HepG2 (cell line): ENCODE results near the gene MBLAC1. TPM values are rescaled to one million over a fixed set of nuclear protein-coding genes. Genes with fewer than 3 reads are reported as not detected.

Experiments used
- HIC2 ChIP-seq: sonication (generic); formaldehyde crosslinking; IDR thresholded peaks from 2 replicates; pipeline ENCODE4 v1.9.0; 2022; ENCODE audit warnings: low read depth, missing genetic modification reagents
- KDM2A ChIP-seq: sonication (generic); formaldehyde crosslinking; IDR thresholded peaks from 2 replicates; pipeline ENCODE4 v1.4.0; 2020; ENCODE audit warnings: low read depth, missing genetic modification reagents, borderline replicate concordance
- NCOA5 ChIP-seq: sonication (generic); formaldehyde crosslinking; IDR thresholded peaks from 2 replicates; pipeline ENCODE4 v1.4.0; 2020; ENCODE audit warnings: missing genetic modification reagents
- NFRKB ChIP-seq: fragments of 450-650 bp; IDR thresholded peaks from 2 replicates; pipeline ENCODE4 v1.6.1; 2017
- RBM22 ChIP-seq: fragments of 200-400 bp; formaldehyde crosslinking; optimal IDR thresholded peaks from 2 replicates; pipeline ENCODE3; 2017; ENCODE audit warnings: mild to moderate bottlenecking, low read length, moderate library complexity
- SALL2 ChIP-seq: sonication (generic); formaldehyde crosslinking; IDR thresholded peaks from 2 replicates; pipeline ENCODE4 v1.8.1; 2023; ENCODE audit warnings: mild to moderate bottlenecking, missing genetic modification reagents, inconsistent platforms
- WIZ ChIP-seq: sonication (generic); formaldehyde crosslinking; IDR thresholded peaks from 2 replicates; pipeline ENCODE4 v1.5.1; 2020; ENCODE audit warnings: mild to moderate bottlenecking, missing genetic modification reagents
- YEATS4 ChIP-seq: sonication (generic); formaldehyde crosslinking; IDR thresholded peaks from 2 replicates; pipeline ENCODE4 v1.4.0; 2020; ENCODE audit warnings: missing genetic modification reagents, borderline replicate concordance
- ZFX ChIP-seq: sonication (generic); formaldehyde crosslinking; IDR thresholded peaks from 2 replicates; pipeline ENCODE4 v1.4.0; 2020; ENCODE audit warnings: mild to moderate bottlenecking, low read depth, missing genetic modification reagents, moderate library complexity
- ZNF350 ChIP-seq: sonication (generic); formaldehyde crosslinking; IDR thresholded peaks from 2 replicates; pipeline ENCODE4 v1.4.0; 2020; ENCODE audit warnings: mild to moderate bottlenecking, low read depth, missing genetic modification reagents, borderline replicate concordance
- ZNF782 ChIP-seq: sonication (generic); formaldehyde crosslinking; IDR thresholded peaks from 2 replicates; pipeline ENCODE4 v1.4.0; 2020; ENCODE audit warnings: missing genetic modification reagents, mild to moderate bottlenecking, borderline replicate concordance
- polyA plus RNA-seq, 8 experiments: library from polyadenylated mRNA; depleted of rRNA in 3 of 8; stranded (reverse) in 7 of 8; unstranded in 1 of 8; fragments of >200 nt; fragmentation: Illumina TruSeq in 4 of 8; extraction: Trizol in 4 of 8; gene quantifications; 2 replicates each; pipeline versions ENCODE4 v1.2.1 to v1.2.3, GENCODE V29; 2011 to 2016; ENCODE audit warnings: low read depth in 4 of 8, missing spikeins in 1 of 8, mixed read lengths in 1 of 8; ENCODE audit not compliant: insufficient read depth in 1 of 8
- total RNA-seq, 5 experiments: library from RNA; depleted of rRNA; stranded (reverse); fragments of >200 nt; fragmentation: Illumina TruSeq; extraction: Trizol; gene quantifications; 2 replicates each; pipeline ENCODE4 v1.2.3, GENCODE V29; 2016; ENCODE audit warnings: low read depth in 1 of 5
- TF ChIP-seq, protein P1 (sequence below): sonication (generic); formaldehyde crosslinking; IDR thresholded peaks from 2 replicates; pipeline ENCODE4 v1.8.0; 2022; ENCODE audit warnings: mild to moderate bottlenecking, missing genetic modification reagents; ENCODE audit not compliant: insufficient replicate concordance
- TF ChIP-seq, protein P2 (sequence below): IDR thresholded peaks from 2 replicates; pipeline ENCODE4 v1.6.1; 2012; ENCODE audit warnings: low read length, improper control_type of control experiment
- TF ChIP-seq, protein P3 (sequence below), 2 experiments: sonication (generic) in 1 of 2; formaldehyde crosslinking in 1 of 2; IDR thresholded peaks; 2 replicates each; pipeline versions ENCODE4 v1.6.1 to v1.9.0; 2014 to 2022; ENCODE audit warnings: antibody characterized with exemption in 1 of 2, borderline replicate concordance in 1 of 2, inconsistent platforms in 1 of 2, low read depth in 1 of 2, missing genetic modification reagents in 1 of 2

MBLAC1 gene
- total and polyA plus RNA-seq, 2 of the 13 experiments (the other 11 are each of a cell fraction or from before 2014, with no cell fraction given), result 0.79 to 2.1 TPM

DNA sequence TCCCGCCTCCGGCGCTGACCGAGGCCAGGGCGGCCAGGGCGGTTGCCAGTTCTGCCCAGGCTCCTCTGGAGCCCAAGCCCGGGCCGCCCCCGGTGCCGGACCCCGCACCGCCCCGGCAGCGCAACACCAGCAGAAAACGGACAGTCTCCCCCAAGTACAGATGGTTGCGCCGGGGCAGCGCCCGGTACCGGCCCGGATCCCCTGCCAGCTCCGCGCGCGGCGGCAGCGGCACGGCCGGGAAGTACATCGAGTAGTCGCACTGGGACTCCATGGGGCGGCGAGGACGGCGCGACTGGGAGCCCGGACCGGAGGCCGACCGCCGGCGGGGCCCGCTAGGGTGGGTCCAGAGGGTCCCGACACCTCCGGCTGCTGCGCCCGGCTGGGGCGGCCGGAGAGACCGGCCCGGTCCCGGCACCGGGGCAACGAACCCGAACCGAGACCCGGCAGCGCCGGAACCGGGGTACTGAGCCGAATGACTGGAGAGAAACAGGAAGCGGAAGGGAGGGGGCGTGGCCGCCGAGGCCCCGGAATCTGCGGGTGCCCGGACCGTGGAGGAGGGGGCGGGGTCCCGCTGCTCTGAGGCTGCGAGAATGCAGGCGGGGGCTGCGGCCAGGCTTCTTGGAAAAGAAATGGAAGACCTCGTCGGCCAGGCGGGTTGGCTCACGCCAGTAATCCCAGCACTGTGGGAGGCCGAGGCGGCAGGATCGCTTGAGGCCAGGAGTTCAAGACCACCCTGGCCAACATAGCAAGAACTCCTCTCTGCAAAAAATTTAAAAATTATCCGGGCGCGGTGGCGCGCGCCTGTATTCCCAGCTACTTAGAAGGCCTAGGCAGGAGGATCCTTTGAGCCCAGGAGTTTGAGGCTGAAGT is 31.7 kb downstream of the MBLAC1 start, which contains the start of gene TRAPPC14 (continued):
- TF ChIP-seq HIC2 (CRISPR knock-in tag) (no peak), YEATS4 (CRISPR knock-in tag) (peak; percentile 44; the same call in 1 of the 2 replicates), NCOA5 (CRISPR knock-in tag) (no peak), KDM2A (CRISPR knock-in tag) (peak; percentile 94), RBM22 (no peak), SALL2 (CRISPR knock-in tag) (no peak), WIZ (CRISPR knock-in tag) (peak; percentile 30; the same call in 1 of the 2 replicates), ZNF782 (peak; percentile 45; the same call in 1 of the 2 replicates), NFRKB (no peak), ZFX (CRISPR knock-in tag) (peak; percentile 65; the same call in 1 of the 2 replicates), ZNF350 (CRISPR knock-in tag) (peak; percentile 45; the same call in 1 of the 2 replicates)
- TF ChIP-seq, protein P1, sequence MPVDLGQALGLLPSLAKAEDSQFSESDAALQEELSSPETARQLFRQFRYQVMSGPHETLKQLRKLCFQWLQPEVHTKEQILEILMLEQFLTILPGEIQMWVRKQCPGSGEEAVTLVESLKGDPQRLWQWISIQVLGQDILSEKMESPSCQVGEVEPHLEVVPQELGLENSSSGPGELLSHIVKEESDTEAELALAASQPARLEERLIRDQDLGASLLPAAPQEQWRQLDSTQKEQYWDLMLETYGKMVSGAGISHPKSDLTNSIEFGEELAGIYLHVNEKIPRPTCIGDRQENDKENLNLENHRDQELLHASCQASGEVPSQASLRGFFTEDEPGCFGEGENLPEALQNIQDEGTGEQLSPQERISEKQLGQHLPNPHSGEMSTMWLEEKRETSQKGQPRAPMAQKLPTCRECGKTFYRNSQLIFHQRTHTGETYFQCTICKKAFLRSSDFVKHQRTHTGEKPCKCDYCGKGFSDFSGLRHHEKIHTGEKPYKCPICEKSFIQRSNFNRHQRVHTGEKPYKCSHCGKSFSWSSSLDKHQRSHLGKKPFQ (CRISPR knock-in tag), result peak; percentile 33
- TF ChIP-seq, protein P2, sequence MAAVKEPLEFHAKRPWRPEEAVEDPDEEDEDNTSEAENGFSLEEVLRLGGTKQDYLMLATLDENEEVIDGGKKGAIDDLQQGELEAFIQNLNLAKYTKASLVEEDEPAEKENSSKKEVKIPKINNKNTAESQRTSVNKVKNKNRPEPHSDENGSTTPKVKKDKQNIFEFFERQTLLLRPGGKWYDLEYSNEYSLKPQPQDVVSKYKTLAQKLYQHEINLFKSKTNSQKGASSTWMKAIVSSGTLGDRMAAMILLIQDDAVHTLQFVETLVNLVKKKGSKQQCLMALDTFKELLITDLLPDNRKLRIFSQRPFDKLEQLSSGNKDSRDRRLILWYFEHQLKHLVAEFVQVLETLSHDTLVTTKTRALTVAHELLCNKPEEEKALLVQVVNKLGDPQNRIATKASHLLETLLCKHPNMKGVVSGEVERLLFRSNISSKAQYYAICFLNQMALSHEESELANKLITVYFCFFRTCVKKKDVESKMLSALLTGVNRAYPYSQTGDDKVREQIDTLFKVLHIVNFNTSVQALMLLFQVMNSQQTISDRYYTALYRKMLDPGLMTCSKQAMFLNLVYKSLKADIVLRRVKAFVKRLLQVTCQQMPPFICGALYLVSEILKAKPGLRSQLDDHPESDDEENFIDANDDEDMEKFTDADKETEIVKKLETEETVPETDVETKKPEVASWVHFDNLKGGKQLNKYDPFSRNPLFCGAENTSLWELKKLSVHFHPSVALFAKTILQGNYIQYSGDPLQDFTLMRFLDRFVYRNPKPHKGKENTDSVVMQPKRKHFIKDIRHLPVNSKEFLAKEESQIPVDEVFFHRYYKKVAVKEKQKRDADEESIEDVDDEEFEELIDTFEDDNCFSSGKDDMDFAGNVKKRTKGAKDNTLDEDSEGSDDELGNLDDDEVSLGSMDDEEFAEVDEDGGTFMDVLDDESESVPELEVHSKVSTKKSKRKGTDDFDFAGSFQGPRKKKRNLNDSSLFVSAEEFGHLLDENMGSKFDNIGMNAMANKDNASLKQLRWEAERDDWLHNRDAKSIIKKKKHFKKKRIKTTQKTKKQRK, result no peak
- TF ChIP-seq, protein P3, sequence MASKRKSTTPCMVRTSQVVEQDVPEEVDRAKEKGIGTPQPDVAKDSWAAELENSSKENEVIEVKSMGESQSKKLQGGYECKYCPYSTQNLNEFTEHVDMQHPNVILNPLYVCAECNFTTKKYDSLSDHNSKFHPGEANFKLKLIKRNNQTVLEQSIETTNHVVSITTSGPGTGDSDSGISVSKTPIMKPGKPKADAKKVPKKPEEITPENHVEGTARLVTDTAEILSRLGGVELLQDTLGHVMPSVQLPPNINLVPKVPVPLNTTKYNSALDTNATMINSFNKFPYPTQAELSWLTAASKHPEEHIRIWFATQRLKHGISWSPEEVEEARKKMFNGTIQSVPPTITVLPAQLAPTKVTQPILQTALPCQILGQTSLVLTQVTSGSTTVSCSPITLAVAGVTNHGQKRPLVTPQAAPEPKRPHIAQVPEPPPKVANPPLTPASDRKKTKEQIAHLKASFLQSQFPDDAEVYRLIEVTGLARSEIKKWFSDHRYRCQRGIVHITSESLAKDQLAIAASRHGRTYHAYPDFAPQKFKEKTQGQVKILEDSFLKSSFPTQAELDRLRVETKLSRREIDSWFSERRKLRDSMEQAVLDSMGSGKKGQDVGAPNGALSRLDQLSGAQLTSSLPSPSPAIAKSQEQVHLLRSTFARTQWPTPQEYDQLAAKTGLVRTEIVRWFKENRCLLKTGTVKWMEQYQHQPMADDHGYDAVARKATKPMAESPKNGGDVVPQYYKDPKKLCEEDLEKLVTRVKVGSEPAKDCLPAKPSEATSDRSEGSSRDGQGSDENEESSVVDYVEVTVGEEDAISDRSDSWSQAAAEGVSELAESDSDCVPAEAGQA (IDR thresholded peaks at IDR 0.05; ENCODE audit: low read depth), result peak; percentile 70; the same call in 1 of the 2 replicates
- TF ChIP-seq, protein P3 (CRISPR knock-in tag; IDR thresholded peaks at IDR 0.05; ENCODE audit: borderline replicate concordance), result peak; percentile 62; the same call in 1 of the 2 replicates
